GM19099 (cell line): ENCODE measurements around the gene CCBE1.

Experiments
- POLR2A ChIP-seq: IDR thresholded peaks from 3 replicates; pipeline ENCODE4 v1.6.1; 2011; ENCODE audit warnings: low read depth; ENCODE audit not compliant: insufficient read length; ENCODE audit errors: extremely low read depth

Gene CCBE1

GRCh38 chr18:59672235-59672711 lies 24.9 kb downstream of the CCBE1 start:
- no peak for TF ChIP-seq POLR2A

GRCh38 chr18:59671551-59671950 lies 25.7 kb downstream of the CCBE1 start:
- no peak for TF ChIP-seq POLR2A

GRCh38 chr18:59669872-59670657 lies 27.2 kb downstream of the CCBE1 start:
- no peak for TF ChIP-seq POLR2A

GRCh38 chr18:59667488-59667887 lies 29.7 kb downstream of the CCBE1 start:
- TF ChIP-seq POLR2A = no peak

GRCh38 chr18:59665057-59666006 lies 31.9 kb downstream of the CCBE1 start:
- TF ChIP-seq POLR2A = no peak

- no peak for TF ChIP-seq POLR2A
Measured at GRCh38 chr18:59664329-59664728, 32.9 kb downstream of the CCBE1 start.

- no peak for TF ChIP-seq POLR2A
Measured at GRCh38 chr18:59663096-59663495, 34.1 kb downstream of the CCBE1 start.

- no peak for TF ChIP-seq POLR2A
Measured at GRCh38 chr18:59661891-59662701, 35.1 kb downstream of the CCBE1 start.

GRCh38 chr18:59660786-59661743 lies 36.2 kb downstream of the CCBE1 start:
- no peak for TF ChIP-seq POLR2A

- no peak for TF ChIP-seq POLR2A
Measured at GRCh38 chr18:59660366-59660765, 36.9 kb downstream of the CCBE1 start.

GRCh38 chr18:59659508-59660170 lies 37.6 kb downstream of the CCBE1 start:
- no peak for TF ChIP-seq POLR2A

GRCh38 chr18:59658941-59659340 lies 38.3 kb downstream of the CCBE1 start:
- no peak for TF ChIP-seq POLR2A

GRCh38 chr18:59657012-59657411 lies 40.2 kb downstream of the CCBE1 start:
- TF ChIP-seq POLR2A = no peak

GRCh38 chr18:59656373-59656887 lies 40.8 kb downstream of the CCBE1 start:
- no peak for TF ChIP-seq POLR2A

GRCh38 chr18:59655676-59656075 lies 41.5 kb downstream of the CCBE1 start:
- TF ChIP-seq POLR2A = no peak
